HEK293 (cell line): Measurements from ENCODE around the gene IRF6.

ENCODE experiments used
- CTCF ChIP-seq: fragments of 450-650 bp; formaldehyde crosslinking; IDR thresholded peaks from 2 replicates; pipeline ENCODE4 v1.5.1; 2016; ENCODE audit warnings: missing biosample characterization, missing genetic modification characterization
- GLIS1 ChIP-seq: fragments of 450-650 bp; formaldehyde crosslinking; IDR thresholded peaks from 2 replicates; pipeline ENCODE4 v1.5.1; 2016; ENCODE audit warnings: missing biosample characterization, missing genetic modification characterization
- SCRT1 ChIP-seq: fragments of 450-650 bp; formaldehyde crosslinking; IDR thresholded peaks from 2 replicates; pipeline ENCODE4 v1.5.1; 2016; ENCODE audit warnings: missing biosample characterization, missing genetic modification characterization, borderline replicate concordance
- ZBTB21 ChIP-seq: fragments of 450-650 bp; formaldehyde crosslinking; IDR thresholded peaks from 2 replicates; pipeline ENCODE4 v1.5.1; 2017; ENCODE audit warnings: missing biosample characterization, missing genetic modification characterization
- ZBTB26 ChIP-seq: fragments of 450-650 bp; formaldehyde crosslinking; optimal IDR thresholded peaks from 2 replicates; pipeline ENCODE3; 2016; ENCODE audit warnings: missing biosample characterization, mild to moderate bottlenecking, missing genetic modification characterization
- ZBTB49 ChIP-seq: fragments of 450-650 bp; formaldehyde crosslinking; IDR thresholded peaks from 2 replicates; pipeline ENCODE4 v1.5.1; 2016; ENCODE audit warnings: missing biosample characterization, missing genetic modification characterization, low read depth
- ZNF184 ChIP-seq: fragments of 450-650 bp; IDR thresholded peaks from 2 replicates; pipeline ENCODE4 v1.5.1; 2018; ENCODE audit warnings: missing biosample characterization, mild to moderate bottlenecking, missing genetic modification characterization
- ZNF324 ChIP-seq: fragments of 450-650 bp; formaldehyde crosslinking; IDR thresholded peaks from 2 replicates; pipeline ENCODE4 v1.5.1; 2016; ENCODE audit warnings: missing biosample characterization, missing genetic modification characterization

- no peak for TF ChIP-seq ZBTB49
- TF ChIP-seq ZBTB26 (tag by site-specific recombination): no peak
- no peak for TF ChIP-seq SCRT1 (tag by site-specific recombination)
- no peak for TF ChIP-seq GLIS1 (tag by site-specific recombination)
- no peak for TF ChIP-seq ZNF184 (tag by site-specific recombination)
- TF ChIP-seq ZNF324: no peak
- no peak for TF ChIP-seq ZBTB21 (tag by site-specific recombination)
- TF ChIP-seq CTCF: no peak
These were observed 581 bp downstream of the IRF6 start for GRCh38 chr1:209805341-209805781.
